Neuronal stem cell (in vitro differentiated cells): ENCODE data around the gene CEP112.

Source experiments
- DNase-seq: peaks from one replicate; pipeline ENCODE4 v3.0.0-alpha.2; 2013; ENCODE audit warnings: low spot score
- H2AFZ ChIP-seq: one replicate; pipeline ENCODE4 v1.6.1; 2013; ENCODE audit warnings: mild to moderate bottlenecking, low read length, inconsistent platforms
- H2AK5ac ChIP-seq: 2 replicates; pipeline ENCODE4 v1.6.1; 2013; ENCODE audit warnings: low read depth, mild to moderate bottlenecking, inconsistent platforms, low read length, moderate library complexity, mixed read lengths
- H2BK120ac ChIP-seq: 2 replicates; pipeline ENCODE4 v1.6.1; 2013; ENCODE audit warnings: low read depth, mild to moderate bottlenecking, inconsistent platforms, low read length, moderate library complexity, mixed read lengths
- H2BK12ac ChIP-seq: one replicate; pipeline ENCODE4 v1.6.1; 2013; ENCODE audit warnings: low read length, inconsistent platforms
- H2BK15ac ChIP-seq: 2 replicates; pipeline ENCODE4 v1.6.1; 2013; ENCODE audit warnings: mild to moderate bottlenecking, low read length, inconsistent platforms, mixed read lengths
- H2BK5ac ChIP-seq: one replicate; pipeline ENCODE4 v1.6.1; 2013; ENCODE audit warnings: inconsistent platforms, mild to moderate bottlenecking, low read length, moderate library complexity
- H3K14ac ChIP-seq: one replicate; pipeline ENCODE4 v1.6.1; 2013; ENCODE audit warnings: low read length, inconsistent platforms
- H3K18ac ChIP-seq: 2 replicates; pipeline ENCODE4 v1.6.1; 2013; ENCODE audit warnings: low read length, inconsistent platforms
- H3K23ac ChIP-seq: 2 replicates; pipeline ENCODE4 v1.6.1; 2013; ENCODE audit warnings: low read depth, mild to moderate bottlenecking, mixed read lengths, low read length, inconsistent platforms; ENCODE audit not compliant: poor library complexity
- H3K27ac ChIP-seq: replicated peaks from 3 replicates; pipeline ENCODE4 v1.5.1; 2013; ENCODE audit warnings: low read length, inconsistent platforms
- H3K27me3 ChIP-seq, 3 experiments: 2 replicates each; pipeline ENCODE4 v1.6.1; 2013; ENCODE audit warnings: low read length in 3 of 3, mild to moderate bottlenecking in 2 of 3, inconsistent platforms in 1 of 3, low read depth in 1 of 3, mixed read lengths in 1 of 3, moderate library complexity in 1 of 3; ENCODE audit not compliant: control insufficient read depth in 3 of 3, insufficient read depth in 3 of 3
- H3K36me3 ChIP-seq, 2 donors: replicated peaks in 1 of 2; 2 replicates each; pipeline ENCODE4 v1.6.1; 2013; ENCODE audit warnings: low read length in 2 of 2; ENCODE audit not compliant: control insufficient read depth in 2 of 2, insufficient read depth in 2 of 2
- H3K4ac ChIP-seq: 2 replicates; pipeline ENCODE4 v1.6.1; 2013; ENCODE audit warnings: inconsistent platforms, mild to moderate bottlenecking, low read length, moderate library complexity
- H3K4me1 ChIP-seq, 2 donors: 1 replicate in 1 of 2; 2 replicates in 1 of 2; pipeline ENCODE4 v1.6.1; 2013; ENCODE audit warnings: low read length in 2 of 2, low read depth in 1 of 2; ENCODE audit not compliant: control insufficient read depth in 2 of 2, insufficient read depth in 1 of 2
- H3K4me2 ChIP-seq: one replicate; pipeline ENCODE4 v1.6.1; 2013; ENCODE audit warnings: mild to moderate bottlenecking, low read length, inconsistent platforms; ENCODE audit not compliant: insufficient read depth, poor library complexity, severe bottlenecking
- H3K4me3 ChIP-seq, 2 donors: 2 replicates each; pipeline ENCODE4 v1.5.1; 2013; ENCODE audit warnings: low read length in 2 of 2, mild to moderate bottlenecking in 2 of 2, inconsistent platforms in 1 of 2, moderate library complexity in 1 of 2
- H3K79me1 ChIP-seq: one replicate; pipeline ENCODE4 v1.6.1; 2013; ENCODE audit warnings: low read depth, mild to moderate bottlenecking, inconsistent platforms, low read length, moderate library complexity
- H3K9ac ChIP-seq: one replicate; pipeline ENCODE4 v1.6.1; 2013; ENCODE audit warnings: mild to moderate bottlenecking, low read depth, low read length, inconsistent platforms; ENCODE audit not compliant: poor library complexity
- H3K9me3 ChIP-seq, 2 donors: replicated peaks in 1 of 2; 2 replicates each; pipeline versions ENCODE3 to v1.6.1; 2013; ENCODE audit warnings: low read length in 2 of 2, mild to moderate bottlenecking in 2 of 2, inconsistent platforms in 1 of 2, low read depth in 1 of 2, mixed read lengths in 1 of 2, moderate library complexity in 1 of 2; ENCODE audit not compliant: control insufficient read depth in 2 of 2, insufficient read depth in 1 of 2
- H4K8ac ChIP-seq: one replicate; pipeline ENCODE4 v1.6.1; 2013; ENCODE audit warnings: low read depth, mild to moderate bottlenecking, inconsistent platforms, low read length, moderate library complexity
- H4K91ac ChIP-seq: one replicate; pipeline ENCODE4 v1.6.1; 2013; ENCODE audit warnings: low read length, low read depth, mild to moderate bottlenecking, inconsistent platforms; ENCODE audit not compliant: poor library complexity
- WGBS, 2 donors: extraction: QIAGEN DNeasy Blood & Tissue Kit; methylation state at CpG; one replicate each; pipeline ENCODE4 v1.1.7; 2013; ENCODE audit warnings: missing lambda C conversion rate in 2 of 2, mixed read lengths in 1 of 2; ENCODE audit not compliant: insufficient read length in 2 of 2, insufficient replicate concordance in 1 of 2; ENCODE audit errors: extremely low coverage in 2 of 2; 5-methylcytosine and 5-hydroxymethylcytosine counted together

CEP112 gene

DNA sequence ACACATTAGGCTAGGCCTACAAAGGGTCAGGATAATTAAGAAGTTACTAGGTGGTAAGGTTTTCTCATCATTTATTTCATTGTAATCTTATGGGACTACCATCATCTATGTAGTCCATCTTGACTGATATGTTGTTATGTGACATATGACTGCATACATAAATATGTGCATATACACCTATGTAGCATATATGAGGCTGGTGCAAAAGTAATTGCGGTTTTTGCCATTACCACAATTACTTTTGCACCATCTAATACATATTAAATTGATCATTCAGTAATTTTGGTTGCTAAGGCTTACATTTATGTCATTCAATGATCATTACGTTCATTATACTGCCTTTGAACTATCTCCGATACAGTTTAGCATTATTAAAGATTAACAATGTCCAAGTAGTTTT lies 462.7 kb downstream of the CEP112 start:
- no peak overlapping the region for H4K91ac ChIP-seq
- H3K4me3 ChIP-seq, result no peak overlapping the region
- H2AFZ ChIP-seq, result no peak overlapping the region
- H3K4me1 ChIP-seq, result no peaks in the 10 kb centered on the region
- peaks cover 0 to 12% of the 10 kb centered on the region in 2 donors for H3K9me3 ChIP-seq
- no peak overlapping the region for H3K9ac ChIP-seq
- H3K27ac ChIP-seq, result no peak overlapping the region
- H4K8ac ChIP-seq, result no peak overlapping the region
- WGBS, 2 donors, result no CpG with 5 or more reads among the region's 3 CpGs
- no peak for DNase-seq
- H3K27me3 ChIP-seq, result no peaks in the 10 kb centered on the region
- no peak overlapping the region for H2BK12ac ChIP-seq
- no peak overlapping the region for H3K18ac ChIP-seq
- H3K79me1 ChIP-seq, result no peaks in the 10 kb centered on the region
- H3K23ac ChIP-seq, result no peak overlapping the region
- H3K4me2 ChIP-seq, result no peak overlapping the region
- H3K4ac ChIP-seq, result no peak overlapping the region
- no peak overlapping the region for H2BK15ac ChIP-seq
- no peak overlapping the region for H2AK5ac ChIP-seq
- no peak overlapping the region for H3K14ac ChIP-seq
- no peaks in the 10 kb centered on the region for H3K36me3 ChIP-seq
- no peak overlapping the region for H2BK120ac ChIP-seq
- H2BK5ac ChIP-seq, result no peak overlapping the region

GRCh38 chr17:65727832-65728231 lies 464.1 kb downstream of the CEP112 start:
- H4K8ac ChIP-seq, result no peak overlapping the region
- no peak overlapping the region for H3K27ac ChIP-seq
- H3K9ac ChIP-seq, result no peak overlapping the region
- H2BK15ac ChIP-seq, result no peak overlapping the region
- H3K79me1 ChIP-seq, result no peaks in the 10 kb centered on the region
- no peaks in the 10 kb centered on the region for H3K27me3 ChIP-seq
- no peak overlapping the region for H2BK120ac ChIP-seq
- no peak overlapping the region for H2BK12ac ChIP-seq
- no peak overlapping the region for H4K91ac ChIP-seq
- H3K4ac ChIP-seq, result no peak overlapping the region
- no CpG with 5 or more reads among the region's 2 CpGs for WGBS, 2 donors
- H2AFZ ChIP-seq, result no peak overlapping the region
- H2AK5ac ChIP-seq, result no peak overlapping the region
- H3K9me3 ChIP-seq, result peaks cover 0 to 11% of the 10 kb centered on the region in 2 donors
- H3K36me3 ChIP-seq, result no peaks in the 10 kb centered on the region
- H3K14ac ChIP-seq, result no peak overlapping the region
- no peak overlapping the region for H3K23ac ChIP-seq
- no peaks in the 10 kb centered on the region for H3K4me1 ChIP-seq
- H3K18ac ChIP-seq, result no peak overlapping the region
- no peak overlapping the region for H2BK5ac ChIP-seq
- H3K4me2 ChIP-seq, result no peak overlapping the region
- DNase-seq, result no peak
- no peak overlapping the region for H3K4me3 ChIP-seq

- Histone ChIP-seq H3K9me3 (peaks cover 0 to 5% of the 10 kb centered on the region in 2 donors), H3K36me3 (no peaks in the 10 kb centered on the region), H2BK120ac (no peak overlapping the region), H4K91ac (no peak overlapping the region), H3K27ac (no peak overlapping the region), H3K4me2 (no peak overlapping the region), H3K4me1 (no peaks in the 10 kb centered on the region), H2BK12ac (no peak overlapping the region), H3K4ac (no peak overlapping the region), H2AFZ (no peak overlapping the region), H2BK5ac (no peak overlapping the region), H2AK5ac (no peak overlapping the region), H3K27me3 (no peaks in the 10 kb centered on the region), H3K14ac (no peak overlapping the region), H3K23ac (no peak overlapping the region), H3K79me1 (no peaks in the 10 kb centered on the region), H2BK15ac (no peak overlapping the region), H3K9ac (no peak overlapping the region), H3K18ac (no peak overlapping the region), H4K8ac (no peak overlapping the region), H3K4me3 (no peak overlapping the region)
- WGBS, 2 donors, result no CpG with 5 or more reads among the region's 2 CpGs
- no peak for DNase-seq
These were observed 464.7 kb downstream of the CEP112 start for GRCh38 chr17:65727246-65727645.

DNA sequence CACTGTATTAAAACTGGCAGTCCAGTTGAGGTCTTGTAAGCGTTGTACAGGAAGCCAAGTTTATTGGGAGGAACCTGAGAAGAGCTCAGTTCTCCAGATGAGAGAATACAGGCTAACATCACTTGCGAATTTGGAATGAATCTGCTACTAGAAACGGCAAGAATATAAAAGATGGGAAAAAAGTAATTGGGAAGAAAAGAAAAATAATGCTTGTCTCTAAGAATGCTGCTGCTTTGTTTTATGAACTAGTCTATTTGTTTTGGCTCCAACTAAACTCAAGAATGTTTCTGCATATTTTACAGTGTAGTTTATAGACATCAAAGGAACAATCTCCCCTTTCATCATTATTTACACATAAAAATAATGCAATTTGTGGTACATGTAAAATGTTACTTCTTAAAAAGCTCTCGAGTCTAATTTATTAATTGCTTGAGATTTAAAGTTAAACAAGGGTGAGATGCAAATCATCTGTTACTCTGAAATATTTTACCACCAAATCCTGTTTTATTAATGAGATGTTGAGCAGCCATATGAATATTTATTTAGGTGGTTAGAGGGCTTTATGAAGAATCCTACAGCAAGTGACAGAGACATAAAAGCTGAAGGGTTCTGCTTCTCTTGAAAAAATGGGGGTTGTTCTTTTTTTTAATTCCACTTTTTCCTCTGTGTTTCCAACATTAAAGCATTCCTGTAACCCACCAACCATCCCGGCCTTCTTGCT lies 468.3 kb downstream of the CEP112 start:
- DNase-seq, result no peak
- Histone ChIP-seq H4K91ac (no peak overlapping the region), H3K27ac (no peak overlapping the region), H4K8ac (no peak overlapping the region), H3K4ac (no peak overlapping the region), H3K23ac (no peak overlapping the region), H2BK120ac (no peak overlapping the region), H2BK15ac (no peak overlapping the region), H3K79me1 (no peaks in the 10 kb centered on the region), H3K9ac (no peak overlapping the region), H2BK5ac (no peak overlapping the region), H3K14ac (no peak overlapping the region), H3K36me3 (no peaks in the 10 kb centered on the region), H2AK5ac (no peak overlapping the region), H3K4me1 (peaks cover 0 to 6% of the 10 kb centered on the region in 2 donors), H3K27me3 (no peaks in the 10 kb centered on the region), H3K4me3 (no peak overlapping the region), H3K4me2 (no peak overlapping the region), H3K18ac (no peak overlapping the region), H3K9me3 (no peaks in the 10 kb centered on the region), H2AFZ (no peak overlapping the region), H2BK12ac (no peak overlapping the region)
- WGBS, 2 donors, result no CpG with 5 or more reads among the region's 5 CpGs
